IPS-15b (cell line): ENCODE data around the gene TAS2R3.
"Not testable (repeated sequence)": the region's sequence is repeated elsewhere in the genome, so short reads cannot be mapped to it uniquely, and the experiment has no call there.

ENCODE experiments used
- H3K27me3 ChIP-seq: one replicate; pipeline ENCODE4 v1.6.1; 2013; ENCODE audit warnings: low read length; ENCODE audit not compliant: control insufficient read depth, insufficient read depth
- H3K36me3 ChIP-seq: one replicate; pipeline ENCODE4 v1.6.1; 2013; ENCODE audit warnings: low read length; ENCODE audit not compliant: control insufficient read depth, insufficient read depth
- H3K4me1 ChIP-seq: one replicate; pipeline ENCODE4 v1.6.1; 2013; ENCODE audit warnings: mild to moderate bottlenecking, low read length; ENCODE audit not compliant: control insufficient read depth, insufficient read depth
- H3K4me3 ChIP-seq: one replicate; pipeline ENCODE4 v1.5.1; 2013; ENCODE audit warnings: low read depth, low read length
- H3K9ac ChIP-seq: one replicate; pipeline ENCODE4 v1.6.1; 2013; ENCODE audit warnings: low read depth, mild to moderate bottlenecking, low read length
- H3K9me3 ChIP-seq: one replicate; pipeline ENCODE4 v1.6.1; 2013; ENCODE audit warnings: mild to moderate bottlenecking, low read length; ENCODE audit not compliant: control insufficient read depth, insufficient read depth

TAS2R3 gene

DNA sequence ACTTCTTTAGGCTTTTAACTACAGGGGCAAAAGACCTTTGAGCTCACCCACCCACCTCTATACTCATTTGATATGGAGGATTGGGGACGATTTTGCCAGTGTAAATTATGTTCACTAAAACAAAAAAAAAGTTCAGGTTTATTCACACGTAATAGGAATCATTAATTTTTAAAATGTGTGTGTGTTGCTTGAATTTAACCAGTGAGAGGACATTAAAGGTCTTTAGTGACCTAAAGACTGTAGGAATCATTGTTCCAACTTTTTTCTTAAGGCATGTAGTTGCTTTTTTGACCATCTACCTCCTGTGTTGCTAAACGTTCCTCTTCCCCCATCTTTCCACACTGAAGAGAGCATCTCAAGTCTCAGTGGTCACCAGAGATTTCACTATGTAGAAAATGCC is 24.6 kb upstream of the TAS2R3 start:
- H3K36me3 ChIP-seq, result peaks cover 9% of the 10 kb centered on the region
- H3K4me1 ChIP-seq, result peaks cover 4% of the 10 kb centered on the region
- H3K9ac ChIP-seq, result peak overlapping the region; percentile 92
- H3K27me3 ChIP-seq, result no peaks in the 10 kb centered on the region
- no peaks in the 10 kb centered on the region for H3K9me3 ChIP-seq
- peak overlapping the region; percentile 97 for H3K4me3 ChIP-seq

DNA sequence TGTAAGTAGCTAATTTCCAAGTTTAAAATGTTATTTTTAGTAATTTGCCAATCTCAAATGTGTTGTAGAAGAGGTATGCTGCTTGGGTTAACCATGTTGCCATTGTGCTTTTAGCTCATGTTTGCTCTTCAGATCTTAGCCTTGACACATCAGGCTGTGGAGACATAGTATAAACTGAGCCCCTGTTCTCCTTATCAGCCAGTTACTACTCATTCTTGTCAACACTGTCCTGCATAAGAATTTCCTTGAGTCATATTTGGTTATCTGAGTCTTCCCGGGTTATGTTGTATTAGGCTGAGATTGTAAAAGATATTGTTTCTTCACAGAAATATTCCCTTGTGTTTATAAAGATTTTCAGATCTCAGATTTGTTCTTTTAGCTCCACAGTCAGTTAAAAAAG is 21.7 kb upstream of the TAS2R3 start:
- Histone ChIP-seq H3K27me3 (no peaks in the 10 kb centered on the region), H3K36me3 (peaks cover 12% of the 10 kb centered on the region), H3K4me3 (no peak overlapping the region), H3K9me3 (no peaks in the 10 kb centered on the region), H3K9ac (no peak overlapping the region), H3K4me1 (peaks cover 4% of the 10 kb centered on the region)

DNA sequence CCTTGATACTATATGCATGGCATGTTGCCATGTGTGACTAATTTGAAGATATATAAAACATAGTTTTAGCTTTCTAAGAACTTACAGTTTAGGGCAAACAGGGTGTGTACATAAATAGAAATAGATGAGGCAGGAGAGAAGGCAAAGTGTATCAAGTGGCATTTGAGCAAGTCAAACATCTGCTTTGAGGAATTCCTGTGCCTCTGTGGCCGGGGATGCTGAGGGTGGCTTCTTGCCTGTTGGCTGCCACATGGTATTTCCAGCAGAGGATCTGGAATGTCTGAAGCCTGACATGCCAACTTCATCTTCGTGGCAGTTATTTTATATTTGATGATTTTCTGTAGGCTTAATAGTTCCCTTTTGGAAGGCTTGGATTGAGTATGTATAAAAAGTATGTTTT is 19.8 kb upstream of the TAS2R3 start:
- H3K9ac ChIP-seq, result no peak overlapping the region
- no peaks in the 10 kb centered on the region for H3K27me3 ChIP-seq
- H3K9me3 ChIP-seq, result no peaks in the 10 kb centered on the region
- peaks cover 19% of the 10 kb centered on the region for H3K36me3 ChIP-seq
- peaks cover 4% of the 10 kb centered on the region for H3K4me1 ChIP-seq
- H3K4me3 ChIP-seq, result no peak overlapping the region

DNA sequence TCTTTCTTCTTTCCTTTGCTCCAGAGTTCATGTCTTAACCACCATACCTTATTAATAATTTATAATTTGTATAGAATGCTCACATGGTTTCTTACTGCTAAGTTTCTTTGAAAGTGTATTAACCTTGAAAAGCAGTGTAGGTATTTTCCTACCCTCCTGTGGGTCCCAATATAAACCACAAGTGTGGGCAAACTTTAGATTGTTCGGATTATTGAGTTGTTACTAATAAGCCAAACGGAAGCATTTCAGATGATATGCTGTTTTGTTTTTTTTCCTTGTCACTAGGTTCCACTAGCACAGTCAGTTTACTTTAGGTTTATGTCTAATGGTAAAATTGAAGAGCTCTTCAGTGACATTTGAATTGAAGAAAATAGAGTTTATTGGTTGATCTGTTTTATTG is 15.5 kb upstream of the TAS2R3 start:
- H3K9me3 ChIP-seq, result peaks cover 5% of the 10 kb centered on the region
- no peak overlapping the region for H3K4me3 ChIP-seq
- H3K27me3 ChIP-seq, result no peaks in the 10 kb centered on the region
- peaks cover 35% of the 10 kb centered on the region for H3K36me3 ChIP-seq
- no peaks in the 10 kb centered on the region for H3K4me1 ChIP-seq
- no peak overlapping the region for H3K9ac ChIP-seq

DNA sequence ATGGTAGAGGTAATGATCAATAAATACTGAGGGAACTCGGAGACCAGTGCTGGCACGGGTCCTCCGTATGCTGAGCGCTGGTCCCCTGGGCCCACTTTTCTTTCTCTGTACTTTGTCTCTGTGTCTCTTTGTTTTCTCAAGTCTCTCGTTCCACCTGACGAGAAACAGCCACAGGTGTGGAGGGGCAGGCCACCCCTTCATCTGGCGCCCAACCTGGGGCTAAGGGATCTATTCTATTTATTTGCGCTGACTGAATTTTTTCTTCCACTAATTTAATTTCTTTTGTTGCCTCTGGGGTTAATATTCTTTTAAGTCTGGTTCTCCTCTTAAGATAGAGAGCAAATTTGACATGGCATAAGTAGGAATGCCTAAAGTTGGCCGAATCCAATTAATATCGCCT is 12.0 kb upstream of the TAS2R3 start:
- H3K4me1 ChIP-seq, H3K27me3 ChIP-seq, H3K4me3 ChIP-seq, H3K9ac ChIP-seq, H3K9me3 ChIP-seq: not testable (repeated sequence)
- H3K36me3 ChIP-seq, result peaks cover 34% of the 10 kb centered on the region

DNA sequence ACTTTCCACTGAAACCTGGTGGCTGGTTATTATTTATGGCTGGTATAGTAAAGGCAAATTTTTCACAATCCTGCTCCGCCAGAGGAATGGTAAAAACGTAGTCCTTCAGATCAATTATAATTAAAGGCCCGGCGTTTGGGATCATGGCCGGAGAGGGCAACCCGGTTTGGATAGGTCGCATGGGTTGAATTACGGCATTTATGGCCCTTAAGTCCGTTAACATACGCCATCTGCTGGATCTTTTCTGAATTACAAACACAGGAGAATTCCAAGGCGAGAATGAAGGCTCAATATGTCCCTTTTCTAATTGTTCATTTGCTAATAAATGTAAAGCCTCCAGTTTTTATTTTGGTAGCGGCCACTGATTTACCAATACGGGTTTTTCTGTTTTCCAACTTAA is 11.3 kb upstream of the TAS2R3 start:
- Histone ChIP-seq H3K27me3 (no peaks in the 10 kb centered on the region), H3K9me3 (peaks cover 5% of the 10 kb centered on the region), H3K4me1 (no peaks in the 10 kb centered on the region), H3K9ac (no peak overlapping the region), H3K4me3 (no peak overlapping the region), H3K36me3 (peaks cover 42% of the 10 kb centered on the region)

DNA sequence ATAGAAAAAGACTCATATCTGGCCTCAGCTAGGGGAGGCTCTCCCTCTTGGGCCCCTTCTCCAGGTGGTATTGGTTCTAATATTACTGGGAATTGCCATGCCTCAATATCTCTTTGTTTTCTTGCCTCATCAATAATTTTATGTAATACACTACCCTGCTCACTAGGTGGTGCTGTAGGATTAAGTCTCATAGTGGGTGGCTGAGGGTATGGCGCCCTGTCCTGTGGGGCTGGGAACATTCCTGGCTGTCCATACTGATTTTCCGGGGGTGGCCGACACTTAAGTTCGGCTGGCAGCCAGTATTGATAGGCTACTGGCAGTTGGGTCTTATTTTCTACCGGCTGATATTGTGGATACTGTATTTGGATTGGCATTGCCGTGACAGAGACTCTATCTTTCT is 9.0 kb upstream of the TAS2R3 start:
- peaks cover 34% of the 10 kb centered on the region for H3K36me3 ChIP-seq
- H3K4me1 ChIP-seq, result no peaks in the 10 kb centered on the region
- no peaks in the 10 kb centered on the region for H3K27me3 ChIP-seq
- no peak overlapping the region for H3K9ac ChIP-seq
- peaks cover 5% of the 10 kb centered on the region for H3K9me3 ChIP-seq
- H3K4me3 ChIP-seq, result no peak overlapping the region

DNA sequence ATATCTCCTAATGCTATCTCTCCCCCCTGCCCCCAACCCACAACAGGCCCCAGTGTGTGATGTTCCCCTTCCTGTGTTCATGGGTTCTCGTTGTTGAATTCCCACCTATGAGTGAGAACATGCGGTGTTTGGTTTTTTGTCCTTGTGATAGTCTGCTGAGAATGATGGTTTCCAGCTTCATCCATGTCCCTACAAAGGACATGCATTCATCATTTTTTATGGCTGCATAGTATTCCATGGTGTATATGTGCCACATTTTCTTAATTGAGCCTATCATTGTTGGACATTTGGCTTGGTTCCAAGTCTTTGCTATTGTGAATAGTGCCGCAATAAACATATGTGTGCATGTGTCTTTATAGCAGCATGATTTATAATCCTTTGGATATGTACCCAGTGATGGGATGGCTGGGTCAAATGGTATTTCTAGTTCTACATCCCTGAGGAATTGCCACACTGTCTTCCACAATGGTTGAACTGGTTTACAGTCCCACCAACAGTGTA is 6.2 kb downstream of the TAS2R3 start:
- not testable (repeated sequence) for H3K4me1 ChIP-seq, H3K36me3 ChIP-seq, H3K4me3 ChIP-seq, H3K9ac ChIP-seq, H3K27me3 ChIP-seq, H3K9me3 ChIP-seq

DNA sequence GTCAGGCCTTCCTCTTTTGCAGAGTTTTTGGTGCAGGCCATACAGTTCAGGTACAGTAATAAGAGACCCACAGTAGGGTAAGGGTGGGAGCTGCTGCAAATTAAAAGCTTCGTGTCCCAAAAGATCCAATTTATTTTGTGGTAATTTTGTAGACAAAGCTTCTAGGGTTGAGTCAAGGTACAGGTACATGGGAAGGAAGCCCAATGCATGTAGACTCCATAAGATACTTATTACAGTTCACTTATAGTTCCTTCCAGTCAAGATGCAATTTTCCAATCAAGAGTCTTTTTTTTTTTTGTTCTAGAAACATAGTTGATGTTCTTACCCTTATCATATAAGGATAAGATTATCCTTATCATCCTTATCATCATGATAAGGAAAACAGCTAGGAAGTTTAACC is 12.5 kb downstream of the TAS2R3 start, which contains the start of gene TAS2R4:
Gene TAS2R4, plus strand, starts transcription at position 301 of the 400 bp plus-strand sequence. CDS start 1,815 bp downstream, outside the sequence.
- Histone ChIP-seq H3K9ac (no peak within 1 kb of the TSS), H3K36me3 (peaks cover 8% of the 10 kb centered on the region), H3K9me3 (peaks cover 10% of the 10 kb centered on the region), H3K4me3 (no peak within 1 kb of the TSS), H3K4me1 (no peaks in the 10 kb centered on the region), H3K27me3 (no peaks in the 10 kb centered on the region)

DNA sequence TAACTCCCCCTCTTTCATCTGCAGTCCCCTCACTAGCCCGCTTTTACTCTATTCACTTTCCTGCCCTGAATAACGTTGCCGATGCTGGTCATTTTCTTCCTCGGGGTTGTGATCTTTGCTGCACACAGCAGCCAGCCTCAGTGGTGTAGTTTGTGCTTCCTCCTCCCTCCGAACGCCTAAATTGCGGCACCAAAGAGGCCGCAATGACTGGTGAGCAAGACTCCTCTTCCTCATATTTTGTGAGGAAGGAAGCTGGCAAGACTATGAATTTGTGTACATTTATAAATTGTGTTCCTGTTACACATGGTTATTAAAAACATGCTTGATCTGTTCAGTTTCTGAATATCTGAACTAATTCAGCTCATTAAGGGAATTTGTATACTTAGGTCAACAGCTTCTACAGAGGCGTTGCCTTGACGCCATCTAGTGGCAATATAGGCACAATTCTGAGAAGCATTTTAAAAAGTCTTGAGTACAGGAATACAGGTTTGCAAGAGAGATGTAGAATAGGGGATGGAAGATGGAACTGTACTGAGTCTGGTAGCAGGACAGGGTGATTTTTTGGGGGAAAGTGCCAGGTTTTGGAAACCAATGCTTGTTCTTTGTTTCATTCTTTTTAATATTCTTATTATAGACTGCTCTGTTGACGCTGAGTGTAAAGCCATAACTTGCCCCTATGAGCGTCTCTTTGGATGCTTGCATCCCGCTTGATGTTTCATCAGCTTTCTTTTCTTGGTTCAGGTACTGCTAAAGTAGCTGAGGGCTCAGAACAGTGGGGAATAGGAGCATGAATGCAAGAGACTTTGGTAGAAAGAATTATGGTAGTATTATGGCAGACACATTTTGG is 22.0 kb downstream of the TAS2R3 start:
- Histone ChIP-seq H3K9ac (no peak overlapping the region), H3K4me3 (no peak overlapping the region), H3K9me3 (no peaks in the 10 kb centered on the region)

DNA sequence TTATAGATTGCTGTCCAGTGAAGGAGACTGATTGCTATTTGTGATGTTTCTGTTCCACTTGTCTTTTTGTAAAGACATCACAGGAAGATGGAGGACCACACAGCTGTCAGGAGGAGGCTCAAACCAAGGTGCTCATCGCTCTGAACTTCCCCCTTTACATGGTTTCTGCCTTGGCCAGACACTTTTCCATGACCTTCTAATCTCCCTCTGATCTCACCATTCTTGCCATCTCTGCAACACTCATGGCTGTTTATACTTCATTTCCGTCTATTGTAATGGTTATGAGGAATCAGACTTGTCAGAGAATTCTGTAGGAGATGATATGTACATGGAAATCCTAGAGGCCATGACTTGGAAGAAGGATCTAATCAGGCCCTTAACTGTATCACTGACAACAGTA is 24.4 kb downstream of the TAS2R3 start:
- no peak overlapping the region for H3K9ac ChIP-seq
- H3K27me3 ChIP-seq, result no peaks in the 10 kb centered on the region
- no peaks in the 10 kb centered on the region for H3K4me1 ChIP-seq
- no peaks in the 10 kb centered on the region for H3K9me3 ChIP-seq
- H3K36me3 ChIP-seq, result peaks cover 7% of the 10 kb centered on the region
- no peak overlapping the region for H3K4me3 ChIP-seq

More for the DNA sequence above, 22.0 kb downstream of the TAS2R3 start:
- Histone ChIP-seq H3K36me3 (peaks cover 4% of the 10 kb centered on the region), H3K27me3 (no peaks in the 10 kb centered on the region), H3K4me1 (no peaks in the 10 kb centered on the region)

DNA sequence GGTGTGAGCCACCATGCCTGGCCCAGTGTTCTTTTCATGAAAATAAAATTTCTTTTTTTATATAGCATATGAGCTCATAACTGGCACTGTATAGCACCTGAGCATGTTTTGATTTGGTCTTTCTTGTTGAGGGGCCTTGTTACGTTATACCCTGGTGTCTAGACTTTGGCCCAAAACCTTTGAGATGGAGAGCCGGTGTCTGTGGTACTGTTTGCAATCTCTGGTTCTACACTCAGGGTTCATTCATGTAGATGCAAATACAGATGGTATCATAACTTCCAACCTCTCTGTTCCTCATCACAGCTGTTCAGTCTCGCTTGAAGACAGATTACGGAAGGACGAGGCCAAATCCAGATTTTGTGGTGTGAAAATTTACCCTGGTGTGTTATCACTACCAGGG is 26.0 kb downstream of the TAS2R3 start, which contains the start of gene TAS2R5:
Gene TAS2R5, plus strand, starts transcription at position 301 of the 400 bp plus-strand sequence. CDS start 145 bp downstream, outside the sequence.
- Histone ChIP-seq H3K27me3 (no peaks in the 10 kb centered on the region), H3K36me3 (peaks cover 7% of the 10 kb centered on the region), H3K4me1 (no peaks in the 10 kb centered on the region), H3K9me3 (no peaks in the 10 kb centered on the region), H3K9ac (no peak within 1 kb of the TSS), H3K4me3 (no peak within 1 kb of the TSS)
